Right ventricle myocardium inferior (tissue), 1 donor: ENCODE data around the gene DCTD. TPM values are rescaled to one million over a fixed set of nuclear protein-coding genes. Genes with fewer than 3 reads are reported as not detected.
"Not testable (repeated sequence)": the region's sequence is repeated elsewhere in the genome, so short reads cannot be mapped to it uniquely, and the experiment has no call there.

Experiments
- ATAC-seq: fragments of 200-7000 bp; cut with Tn5 transposase; one replicate; pipeline ENCODE4 v1.9.1; 2020; ENCODE audit warnings: mild to moderate bottlenecking, moderate library complexity
- DNase-seq: peaks from one replicate; pipeline ENCODE4 v3.0.0; 2021; ENCODE audit errors: missing footprints
- intact Hi-C: fragments of 100-400 bp; cut with DNase I; formaldehyde crosslinking; loops from one replicate; pipeline ENCODE4 v1.11.0; 2022
- total RNA-seq: library from RNA; stranded (reverse); fragmentation: NEBNext Ultra II Directional; extraction: Animal tissue kit (Norgen Biotek cat#: 25700); gene quantifications from one replicate; pipeline ENCODE4 v1.2.1, GENCODE V29; 2021
- donor health status: DM: no; HTN: yes; CAD: no; lungs with severe emphysema.

The DCTD gene
- total RNA-seq, 1 donor from 2014 or later, result 44.1 TPM

- DNase-seq (no peak), ATAC-seq (no peak)
- intact Hi-C loops, result no loop called here
Measured at GRCh38 chr4:182923366-182923765, 6.2 kb upstream of the DCTD start.

DNA sequence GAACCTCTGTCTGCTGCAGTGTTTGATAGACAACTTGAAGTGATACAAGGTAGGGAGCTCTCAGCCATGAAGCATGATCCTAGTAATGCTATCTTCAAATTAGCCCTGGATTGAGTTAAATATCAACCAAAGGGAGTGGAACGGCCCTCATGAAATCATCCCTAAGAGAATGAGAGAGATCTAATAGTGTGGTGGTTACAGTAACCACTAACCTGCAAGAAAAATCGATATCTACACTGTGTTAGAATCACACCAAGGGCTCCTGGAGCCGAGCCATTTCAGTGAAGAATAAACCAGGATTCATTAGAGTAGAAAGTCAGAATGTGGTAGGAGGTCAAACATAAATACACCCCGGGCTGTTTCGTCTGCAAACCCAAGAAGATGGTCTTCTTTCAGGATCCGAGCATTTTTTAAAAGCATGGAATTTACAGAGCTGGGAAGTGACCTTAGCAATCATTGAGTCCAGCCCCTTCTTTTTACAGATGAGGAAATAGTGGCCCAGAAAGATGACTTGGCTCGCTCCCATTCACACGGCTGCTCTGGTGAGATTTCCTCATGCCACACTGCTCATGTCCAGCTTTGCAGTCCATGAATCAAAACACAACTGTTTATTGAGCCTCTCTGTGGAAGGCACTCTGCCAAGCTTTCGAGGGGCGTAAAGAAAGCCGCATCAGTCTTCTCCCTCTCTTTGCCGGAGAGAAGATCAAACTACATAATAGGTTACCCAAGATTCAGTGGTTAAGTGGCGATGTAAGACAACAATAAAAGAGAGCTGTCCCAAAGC lies 5.5 kb upstream of the DCTD start:
- intact Hi-C loops, result no loop called here
- ATAC-seq (no peak), DNase-seq (no peak)

- intact Hi-C loops, result no loop called here
- no peak for DNase-seq
- ATAC-seq, result no peak
Measured at GRCh38 chr4:182921608-182922007, 4.4 kb upstream of the DCTD start.

DNA sequence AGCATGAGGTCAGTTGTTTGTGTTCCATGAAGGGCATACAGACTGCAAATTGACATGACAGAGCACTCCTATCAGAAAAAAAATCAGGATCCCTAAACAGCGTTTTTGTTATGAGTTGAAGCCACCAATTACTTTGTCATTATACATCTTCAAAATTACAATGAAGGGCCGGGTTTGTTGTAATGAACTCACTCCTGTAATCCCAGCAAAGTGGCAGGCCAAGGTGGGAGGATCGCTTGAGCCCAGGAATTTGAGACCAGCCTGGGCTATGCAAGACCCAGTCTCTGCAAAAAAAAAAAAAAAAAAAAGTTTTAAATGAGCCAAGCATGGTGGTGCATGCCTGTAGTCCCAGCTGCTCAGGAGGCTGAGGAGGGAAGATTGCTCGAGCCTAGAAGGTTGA lies 3.5 kb upstream of the DCTD start:
- intact Hi-C loops, result no loop called here
- ATAC-seq (no peak), DNase-seq (no peak)

DNA sequence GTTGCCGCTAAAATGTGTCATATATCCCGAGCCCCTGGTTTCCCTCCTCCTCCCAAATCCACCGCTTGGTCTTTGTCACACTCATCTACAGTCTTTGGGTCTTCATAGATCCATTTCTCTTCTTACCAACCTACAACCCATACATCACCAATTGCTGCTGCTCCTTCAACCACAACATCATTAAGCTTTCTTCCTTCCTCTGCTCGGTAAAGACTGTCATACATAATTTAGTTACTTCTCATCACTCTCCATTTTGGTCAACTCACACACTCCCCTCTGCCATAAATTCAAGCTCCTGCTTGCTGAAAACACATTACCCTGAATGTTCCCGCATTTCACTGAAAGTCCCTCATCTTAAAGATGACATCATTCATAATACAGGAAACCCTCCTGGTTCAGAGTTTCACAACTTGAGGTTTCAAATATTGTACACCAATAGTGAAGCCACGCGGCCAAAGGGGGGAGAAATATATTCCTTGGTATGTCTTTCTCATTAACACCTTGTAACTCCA lies 1.7 kb upstream of the DCTD start:
- ATAC-seq (no peak), DNase-seq (no peak)
- intact Hi-C loops, result no loop called here

GRCh38 chr4:182918044-182918607 lies 940 bp upstream of the DCTD start:
- DNase-seq, result no peak
- no peak for ATAC-seq
- intact Hi-C loops, result no loop called here

GRCh38 chr4:182916483-182917181 lies 554 bp downstream of the DCTD start:
- intact Hi-C loops, result no loop called here
- ATAC-seq (peak; percentile 59), DNase-seq (peak; percentile 83)

GRCh38 chr4:182914357-182914756 lies 2.8 kb downstream of the DCTD start:
- DNase-seq (no peak), ATAC-seq (no peak)
- intact Hi-C loops, result no loop called here

GRCh38 chr4:182913621-182914020 lies 3.6 kb downstream of the DCTD start:
- ATAC-seq (no peak), DNase-seq (no peak)
- intact Hi-C loops, result no loop called here

DNA sequence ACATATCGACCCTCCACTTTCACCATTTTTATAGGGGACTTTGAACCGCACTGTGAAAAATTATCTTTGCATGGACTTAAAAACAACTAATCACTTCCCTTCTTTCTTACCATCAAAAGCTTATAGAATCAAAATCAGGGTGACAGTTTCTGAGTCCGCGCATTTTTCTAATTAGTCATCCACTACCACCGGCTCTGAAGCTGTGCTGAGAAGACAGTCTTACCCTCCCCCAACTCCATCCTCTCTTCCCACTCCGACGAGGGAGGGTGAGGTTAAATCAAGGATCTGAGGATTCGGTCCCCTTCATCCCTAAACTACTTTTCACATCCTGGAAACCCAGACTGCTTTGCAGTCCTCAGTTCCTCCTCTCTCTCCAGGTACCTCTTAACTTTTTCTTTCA lies 4.2 kb downstream of the DCTD start:
- no peak for DNase-seq
- no peak for ATAC-seq
- intact Hi-C loops, result no loop called here

DNA sequence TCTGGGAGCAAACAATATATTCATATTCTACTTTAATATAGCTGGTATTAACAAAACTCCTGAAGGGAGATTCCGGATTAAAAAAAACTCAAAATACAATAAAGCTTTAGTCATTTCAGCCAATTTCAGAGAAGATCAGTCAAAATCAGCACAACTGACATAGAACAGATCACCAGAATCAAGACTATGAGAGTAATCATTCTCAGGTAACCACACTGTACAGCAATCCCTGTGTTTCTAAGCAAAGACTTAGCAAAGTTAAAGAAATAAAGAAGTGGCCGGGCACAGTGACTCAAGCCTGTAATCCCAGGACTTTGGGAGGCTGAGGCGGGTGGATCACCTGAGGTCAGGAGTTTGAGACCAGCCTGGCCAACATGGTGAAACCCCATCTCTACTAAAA lies 9.1 kb downstream of the DCTD start:
- intact Hi-C loops, result no loop called here
- no peak for DNase-seq
- ATAC-seq, result no peak

DNA sequence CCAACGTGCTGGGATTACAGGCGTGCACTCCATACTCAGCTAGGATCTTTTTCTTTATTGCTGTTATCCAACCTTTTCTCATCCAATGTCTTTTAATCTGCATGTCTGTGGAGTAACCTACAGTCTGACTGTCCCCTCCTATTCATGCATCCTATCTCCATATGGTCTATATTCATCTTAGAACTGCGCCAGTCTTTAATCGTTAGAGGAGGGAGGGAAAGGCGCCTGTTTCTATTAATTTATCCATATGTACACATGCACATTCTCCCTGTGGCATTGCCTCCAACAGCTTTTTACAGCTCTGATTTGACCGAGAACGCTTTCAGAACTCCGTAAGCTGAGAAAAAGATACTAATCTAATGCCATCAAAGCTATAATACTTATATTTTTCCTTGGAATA lies 9.8 kb downstream of the DCTD start:
- no peak for ATAC-seq
- intact Hi-C loops, result no loop called here

DNA sequence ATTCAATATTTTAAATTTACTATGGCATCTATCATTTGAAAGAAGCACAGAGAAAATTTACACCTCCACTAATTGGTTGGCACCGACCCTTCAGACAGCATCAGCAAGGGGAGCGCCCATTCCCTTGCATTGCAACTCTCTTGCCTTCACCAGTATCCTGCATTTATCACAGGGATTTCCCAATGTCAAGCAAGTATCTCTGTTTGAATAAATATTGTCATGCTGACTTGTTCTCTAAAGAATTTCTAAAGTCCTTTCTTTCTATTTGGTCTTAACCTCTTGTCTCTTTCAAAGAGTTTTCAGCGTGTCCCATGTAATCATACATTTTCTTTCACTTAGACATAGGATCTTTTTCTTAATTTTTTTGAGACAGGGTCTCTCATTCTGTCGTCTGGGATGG lies 10.4 kb downstream of the DCTD start:
- DNase-seq, result no peak
- intact Hi-C loops, result no loop called here
- no peak for ATAC-seq

More for the DNA sequence above, 9.8 kb downstream of the DCTD start:
- no peak for DNase-seq

DNA sequence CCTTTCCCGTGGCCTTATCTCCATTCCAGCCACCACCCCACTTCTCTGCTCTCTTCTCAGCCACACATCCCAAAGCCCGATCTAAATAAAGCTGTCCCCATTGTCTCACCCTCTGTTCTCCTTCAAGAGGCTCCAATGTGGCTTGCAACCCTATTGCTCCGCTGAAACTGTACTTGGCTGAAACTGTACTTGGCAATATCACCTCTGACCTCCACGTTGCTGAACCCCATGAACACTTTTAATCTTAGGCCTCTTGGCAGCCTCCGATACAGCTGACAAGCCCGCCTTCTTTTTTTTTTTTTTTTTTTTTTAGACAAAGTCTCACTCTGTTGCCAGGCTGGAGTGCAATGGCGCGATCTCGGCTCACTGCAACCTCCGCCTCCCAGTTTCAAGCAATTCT lies 12.1 kb downstream of the DCTD start:
- no peak for ATAC-seq
- intact Hi-C loops, result no loop called here
- DNase-seq, result no peak

DNA sequence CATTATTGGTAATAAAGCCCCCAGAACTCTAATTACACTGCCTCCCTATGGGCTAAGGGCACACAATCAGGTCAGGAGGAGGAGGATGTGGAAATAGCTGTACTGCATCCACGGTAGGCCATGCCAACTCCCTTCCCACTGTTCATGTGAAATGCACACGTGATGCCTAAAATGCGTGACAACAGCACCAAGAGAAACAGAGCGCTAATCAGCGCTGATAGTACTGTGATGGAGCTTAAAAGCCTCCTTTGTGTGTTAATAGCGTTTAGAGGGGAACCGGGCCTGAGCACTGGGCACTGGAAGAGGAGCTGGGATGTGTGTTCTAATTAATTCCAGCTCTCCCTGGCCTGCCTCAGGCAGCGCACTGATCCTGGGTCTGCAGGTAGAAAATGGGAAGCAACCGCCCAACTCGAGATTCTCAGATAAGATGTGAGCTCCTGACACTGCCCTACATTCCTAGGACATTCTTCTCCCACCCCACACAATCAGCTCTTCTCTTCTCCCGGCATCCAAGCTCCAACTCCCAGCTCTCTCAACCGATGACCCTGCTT lies 12.9 kb downstream of the DCTD start:
- ATAC-seq (peak; percentile 31), DNase-seq (no peak)
- intact Hi-C loops, result no loop called here

- intact Hi-C loops, result no loop called here
- no peak for DNase-seq
- ATAC-seq, result no peak
Measured at GRCh38 chr4:182903013-182903412, 14.2 kb downstream of the DCTD start.

- ATAC-seq (no peak), DNase-seq (no peak)
- intact Hi-C loops, result no loop called here
Measured at GRCh38 chr4:182901337-182901736, 15.8 kb downstream of the DCTD start.

DNA sequence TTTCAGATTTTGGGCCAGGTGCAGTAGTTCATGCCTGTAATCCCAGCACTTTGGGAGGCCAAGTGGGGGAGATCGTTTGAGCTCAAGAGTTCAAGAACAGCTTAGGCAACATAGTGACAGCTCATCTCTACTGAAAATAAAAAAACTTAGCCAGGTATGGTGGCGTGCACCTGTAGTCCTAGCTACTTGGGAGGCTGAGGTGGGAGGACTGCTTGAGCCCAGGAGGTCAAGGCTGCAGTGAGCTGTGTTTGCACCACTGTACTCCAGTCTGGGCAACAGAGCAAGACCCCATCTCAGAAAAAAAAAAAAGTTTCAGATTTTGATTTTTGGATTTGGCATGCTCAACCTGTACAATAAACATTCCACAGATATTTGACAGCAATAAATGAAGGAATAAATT lies 17.2 kb downstream of the DCTD start:
- DNase-seq, ATAC-seq, intact Hi-C loops: not testable (repeated sequence)

DNA sequence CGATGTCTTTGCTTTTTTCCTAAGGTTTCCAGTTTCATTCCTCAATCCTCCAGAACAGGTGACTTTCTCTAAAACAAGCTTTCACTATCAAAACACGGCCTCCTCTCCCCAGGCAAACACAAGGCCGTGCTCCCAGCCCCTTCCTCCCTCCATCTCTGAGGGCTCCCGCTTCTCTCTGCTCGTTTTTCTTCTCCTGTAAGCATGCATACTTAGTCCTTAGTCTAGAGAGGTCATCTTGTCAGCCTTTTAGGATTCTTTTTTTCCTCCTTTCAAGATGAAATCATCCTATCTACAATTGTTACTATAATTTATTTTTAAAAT lies 18.7 kb downstream of the DCTD start:
- DNase-seq (no peak), ATAC-seq (no peak)
- intact Hi-C loops, result no loop called here
